Tibial nerve (tissue), 4 donors: Measurements from ENCODE around the gene UBR4. TPM values are rescaled to one million over a fixed set of nuclear protein-coding genes. Genes with fewer than 3 reads are reported as not detected.

Experiments used
- DNase-seq, 2 donors: peaks; one replicate each; pipeline ENCODE4 v3.0.0-alpha.2; 2019; ENCODE audit warnings: low spot score in 2 of 2
- H3K27ac ChIP-seq, 4 donors: fragments of 200-600 bp; sonication (generic) in 3 of 4; one replicate each; pipeline ENCODE4 v1.5.1; 2017 to 2019; ENCODE audit warnings: mild to moderate bottlenecking in 1 of 4
- H3K27me3 ChIP-seq, 2 donors: fragments of 200-600 bp; sonication (generic) in 1 of 2; one replicate each; pipeline versions ENCODE4 v1.5.1 to v1.6.0; 2017 to 2019
- H3K36me3 ChIP-seq, 3 donors: fragments of 200-600 bp; sonication (generic); one replicate each; pipeline ENCODE4 v1.5.1; 2018 to 2019
- H3K4me1 ChIP-seq, 4 donors: fragments of 200-600 bp; sonication (generic) in 3 of 4; one replicate each; pipeline ENCODE4 v1.5.1; 2017 to 2019
- H3K4me3 ChIP-seq, 4 donors: fragments of 200-600 bp; sonication (generic) in 3 of 4; one replicate each; pipeline ENCODE4 v1.5.1; 2017 to 2019; ENCODE audit warnings: mild to moderate bottlenecking in 1 of 4, moderate library complexity in 1 of 4
- H3K9me3 ChIP-seq, 4 donors: fragments of 200-600 bp; sonication (generic) in 3 of 4; one replicate each; pipeline ENCODE4 v1.5.1; 2017 to 2019
- EP300 ChIP-seq, 2 donors: sonication (generic); formaldehyde crosslinking; IDR thresholded peaks; one replicate each; pipeline ENCODE4 v1.6.1; 2017; ENCODE audit warnings: antibody characterized with exemption in 2 of 2, mild to moderate bottlenecking in 1 of 2
- POLR2A ChIP-seq, 2 donors: fragments of 450-650 bp; IDR thresholded peaks; one replicate each; pipeline ENCODE4 v1.6.1; 2017; ENCODE audit warnings: antibody characterized with exemption in 2 of 2, mild to moderate bottlenecking in 2 of 2, moderate library complexity in 2 of 2
- WGBS, 2 donors: methylation state at CpG; one replicate each; pipeline ENCODE4 v1.1.5; 2018; 5-methylcytosine and 5-hydroxymethylcytosine counted together
- total RNA-seq, 4 donors: library from RNA; depleted of rRNA; stranded (reverse); fragments of >200 nt; gene quantifications; one replicate each; pipeline ENCODE4 v1.1.0, GENCODE V29; 2016
- TF ChIP-seq, protein P1 (sequence below), 5 experiments: fragments of 200-600 bp in 3 of 5; fragments of 450-650 bp in 2 of 5; sonication (generic) in 3 of 5; IDR thresholded peaks; one replicate each; pipeline ENCODE4 v1.5.1; 2016 to 2019; ENCODE audit warnings: antibody characterized with exemption in 5 of 5, mild to moderate bottlenecking in 3 of 5, moderate library complexity in 2 of 5

UBR4 gene
- total RNA-seq, 4 donors from 2014 or later = 107 to 190 (median 142) TPM

DNA sequence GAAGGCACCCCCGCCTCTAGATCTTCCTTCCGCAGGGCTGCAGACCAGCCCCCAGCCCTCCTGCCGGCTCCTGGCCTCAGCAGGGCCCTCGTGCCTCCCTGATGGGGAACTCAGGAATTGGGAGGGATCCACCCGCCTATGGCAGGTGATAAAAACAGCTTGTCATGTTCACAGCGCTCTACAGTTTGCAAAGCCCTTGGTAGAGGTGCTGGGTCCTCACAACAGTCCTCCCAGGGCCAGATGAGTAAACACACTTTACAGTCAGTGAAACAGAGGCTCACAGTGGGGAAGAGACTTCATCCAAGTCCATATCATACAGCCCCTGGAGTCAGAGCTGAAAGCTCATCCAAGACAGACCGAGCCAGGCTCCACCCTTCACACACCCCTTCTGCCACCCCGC, 156.6 kb downstream of the UBR4 start:
- Histone ChIP-seq H3K9me3 (no peaks in the 10 kb centered on the region), H3K27me3 (peaks cover 0 to 47% of the 10 kb centered on the region in 2 donors), H3K4me3 (no peak overlapping the region), H3K36me3 (no peaks in the 10 kb centered on the region), H3K27ac (no peak overlapping the region), H3K4me1 (no peaks in the 10 kb centered on the region)
- DNase-seq = no peak
- TF ChIP-seq, protein P1, sequence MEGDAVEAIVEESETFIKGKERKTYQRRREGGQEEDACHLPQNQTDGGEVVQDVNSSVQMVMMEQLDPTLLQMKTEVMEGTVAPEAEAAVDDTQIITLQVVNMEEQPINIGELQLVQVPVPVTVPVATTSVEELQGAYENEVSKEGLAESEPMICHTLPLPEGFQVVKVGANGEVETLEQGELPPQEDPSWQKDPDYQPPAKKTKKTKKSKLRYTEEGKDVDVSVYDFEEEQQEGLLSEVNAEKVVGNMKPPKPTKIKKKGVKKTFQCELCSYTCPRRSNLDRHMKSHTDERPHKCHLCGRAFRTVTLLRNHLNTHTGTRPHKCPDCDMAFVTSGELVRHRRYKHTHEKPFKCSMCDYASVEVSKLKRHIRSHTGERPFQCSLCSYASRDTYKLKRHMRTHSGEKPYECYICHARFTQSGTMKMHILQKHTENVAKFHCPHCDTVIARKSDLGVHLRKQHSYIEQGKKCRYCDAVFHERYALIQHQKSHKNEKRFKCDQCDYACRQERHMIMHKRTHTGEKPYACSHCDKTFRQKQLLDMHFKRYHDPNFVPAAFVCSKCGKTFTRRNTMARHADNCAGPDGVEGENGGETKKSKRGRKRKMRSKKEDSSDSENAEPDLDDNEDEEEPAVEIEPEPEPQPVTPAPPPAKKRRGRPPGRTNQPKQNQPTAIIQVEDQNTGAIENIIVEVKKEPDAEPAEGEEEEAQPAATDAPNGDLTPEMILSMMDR (IDR thresholded peaks at IDR 0.05) = no peak
- no peak for TF ChIP-seq EP300 (IDR thresholded peaks at IDR 0.05)
- TF ChIP-seq POLR2A (IDR thresholded peaks at IDR 0.05) = no peak
- WGBS, 2 donors = 52 to 62% methylated on average over 8 of the region's 8 CpGs

DNA sequence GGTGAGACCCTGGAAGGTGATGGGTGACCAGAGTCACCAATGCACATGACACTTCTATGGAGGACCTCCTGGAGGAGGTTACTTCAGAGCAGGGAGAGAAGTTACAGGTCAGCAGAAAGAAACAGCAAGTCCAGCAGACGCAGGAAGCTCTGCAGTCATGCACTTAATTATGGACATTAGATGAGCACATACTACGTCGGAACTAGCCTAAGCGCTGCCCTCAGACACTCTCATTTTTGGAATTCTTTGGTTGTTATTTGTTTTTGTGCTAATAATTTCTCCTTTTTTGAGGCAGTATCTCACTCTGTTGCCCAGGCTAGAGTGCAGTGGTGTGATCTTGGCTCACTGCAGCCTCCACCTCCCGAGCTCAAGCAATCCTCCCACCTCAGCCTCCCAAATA, 160.3 kb downstream of the UBR4 start:
- peaks cover 0 to 42% of the 10 kb centered on the region in 2 donors for H3K27me3 ChIP-seq
- DNase-seq = no peak
- H3K4me3 ChIP-seq = no peak overlapping the region
- no peaks in the 10 kb centered on the region for H3K36me3 ChIP-seq
- whole genome bisulfite sequencing, 2 donors = 79 to 93% methylated on average over 5 of the region's 5 CpGs
- H3K4me1 ChIP-seq = peaks cover 0 to 18% (median 2%) of the 10 kb centered on the region in 4 donors
- H3K9me3 ChIP-seq = no peaks in the 10 kb centered on the region
- TF ChIP-seq EP300 (IDR thresholded peaks at IDR 0.05) (no peak), POLR2A (IDR thresholded peaks at IDR 0.05) (no peak)
- TF ChIP-seq, protein P1 (IDR thresholded peaks at IDR 0.05) = no peak
- no peak overlapping the region for H3K27ac ChIP-seq

DNA sequence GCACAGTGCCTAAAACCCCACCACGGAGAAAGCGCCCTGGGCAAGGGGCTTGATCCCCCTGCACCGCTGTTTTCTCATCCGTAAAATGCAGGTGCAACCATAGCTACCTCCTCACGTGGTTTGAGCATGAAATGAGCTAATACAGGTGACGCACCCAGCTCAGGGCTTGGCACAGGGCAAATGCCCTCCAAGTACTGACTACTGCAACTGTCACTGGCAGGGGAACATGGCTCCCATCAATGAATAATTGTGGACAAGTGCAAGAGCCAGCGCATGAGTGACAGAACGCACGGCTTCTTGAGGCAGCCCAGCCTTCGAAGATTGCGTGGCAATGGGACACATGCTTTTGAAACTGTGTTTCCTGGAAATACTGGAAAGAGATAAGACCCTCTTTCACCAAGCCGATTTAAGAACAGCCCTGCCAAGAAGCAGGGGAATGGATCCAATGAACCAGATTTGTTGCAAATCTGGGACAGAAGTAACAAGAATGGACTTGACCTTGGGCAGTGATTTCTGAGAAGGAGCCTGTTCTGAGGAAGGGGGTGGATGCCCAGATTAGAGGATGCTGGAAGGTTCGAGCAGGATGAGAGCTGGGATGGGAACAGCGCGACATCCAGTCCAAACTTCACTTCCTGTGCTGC, 160.8 kb downstream of the UBR4 start:
- Histone ChIP-seq H3K27ac (no peak overlapping the region), H3K36me3 (no peaks in the 10 kb centered on the region), H3K4me1 (peaks cover 0 to 18% (median 2%) of the 10 kb centered on the region in 4 donors), H3K27me3 (peaks cover 0 to 42% of the 10 kb centered on the region in 2 donors), H3K9me3 (no peaks in the 10 kb centered on the region), H3K4me3 (no peak overlapping the region)
- TF ChIP-seq EP300 (IDR thresholded peaks at IDR 0.05) = no peak
- TF ChIP-seq, protein P1 (IDR thresholded peaks at IDR 0.05) = no peak
- no peak for TF ChIP-seq POLR2A (IDR thresholded peaks at IDR 0.05)
- 76 to 83% methylated on average over 15 of the region's 15 CpGs for WGBS, 2 donors
- no peak for DNase-seq

DNA sequence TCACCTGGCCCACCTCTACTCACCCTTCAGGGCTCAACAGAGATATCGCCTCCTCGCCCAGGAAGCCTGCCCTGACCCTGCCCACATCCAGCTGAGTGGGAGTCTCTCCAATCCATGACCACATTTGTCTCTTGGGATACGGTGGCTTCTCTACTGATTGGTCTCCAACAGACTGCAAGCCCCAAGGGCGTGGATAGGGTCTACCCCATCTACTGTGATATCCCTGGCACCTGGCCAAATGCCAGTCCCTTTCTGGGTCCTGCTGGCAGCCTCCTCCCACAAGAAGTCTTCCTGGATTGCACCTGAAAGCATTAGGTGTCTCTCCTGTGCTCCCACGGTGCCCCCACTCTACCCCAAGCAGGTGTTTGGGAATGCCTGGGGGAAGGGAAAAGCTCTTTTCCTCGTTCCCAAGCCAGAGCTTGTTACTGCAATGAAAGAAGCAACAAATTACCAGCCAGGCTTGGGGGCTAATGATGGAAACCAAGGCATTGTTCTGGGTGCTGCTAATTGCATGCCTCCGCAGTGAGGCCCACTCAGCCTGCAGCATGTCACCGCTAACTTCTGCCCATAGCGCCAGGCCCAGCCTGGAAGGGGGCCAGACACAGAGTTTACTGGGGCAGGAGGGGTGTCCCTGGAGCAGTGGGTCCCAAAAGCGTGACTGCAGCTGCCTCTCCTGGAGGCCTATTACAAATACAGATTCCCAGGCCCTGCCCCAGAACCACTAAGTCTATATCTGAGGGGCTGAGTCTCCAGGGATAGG, 162.9 kb downstream of the UBR4 start:
- Histone ChIP-seq H3K9me3 (no peaks in the 10 kb centered on the region), H3K27me3 (peaks cover 0 to 44% of the 10 kb centered on the region in 2 donors), H3K4me1 (peaks cover 0 to 18% (median 2%) of the 10 kb centered on the region in 4 donors), H3K36me3 (no peaks in the 10 kb centered on the region), H3K4me3 (no peak overlapping the region), H3K27ac (no peak overlapping the region)
- no peak for DNase-seq
- TF ChIP-seq, protein P1 (IDR thresholded peaks at IDR 0.05) = no peak
- TF ChIP-seq POLR2A (IDR thresholded peaks at IDR 0.05) = no peak
- TF ChIP-seq EP300 (IDR thresholded peaks at IDR 0.05) = no peak
- 88% methylated on average over 9 to 10 of the region's 10 CpGs for WGBS, 2 donors
